Suppressor macrophage treated with lipopolysaccharide for 4 hours (primary cell): ENCODE results near the gene TMEM8B.
A peak's percentile ranks its signal among the peaks of the same experiment; 100 is the strongest.

Experiments used
- DNase-seq: peaks from one replicate; pipeline ENCODE4 v3.0.0-alpha.2; 2020

Gene TMEM8B

DNA sequence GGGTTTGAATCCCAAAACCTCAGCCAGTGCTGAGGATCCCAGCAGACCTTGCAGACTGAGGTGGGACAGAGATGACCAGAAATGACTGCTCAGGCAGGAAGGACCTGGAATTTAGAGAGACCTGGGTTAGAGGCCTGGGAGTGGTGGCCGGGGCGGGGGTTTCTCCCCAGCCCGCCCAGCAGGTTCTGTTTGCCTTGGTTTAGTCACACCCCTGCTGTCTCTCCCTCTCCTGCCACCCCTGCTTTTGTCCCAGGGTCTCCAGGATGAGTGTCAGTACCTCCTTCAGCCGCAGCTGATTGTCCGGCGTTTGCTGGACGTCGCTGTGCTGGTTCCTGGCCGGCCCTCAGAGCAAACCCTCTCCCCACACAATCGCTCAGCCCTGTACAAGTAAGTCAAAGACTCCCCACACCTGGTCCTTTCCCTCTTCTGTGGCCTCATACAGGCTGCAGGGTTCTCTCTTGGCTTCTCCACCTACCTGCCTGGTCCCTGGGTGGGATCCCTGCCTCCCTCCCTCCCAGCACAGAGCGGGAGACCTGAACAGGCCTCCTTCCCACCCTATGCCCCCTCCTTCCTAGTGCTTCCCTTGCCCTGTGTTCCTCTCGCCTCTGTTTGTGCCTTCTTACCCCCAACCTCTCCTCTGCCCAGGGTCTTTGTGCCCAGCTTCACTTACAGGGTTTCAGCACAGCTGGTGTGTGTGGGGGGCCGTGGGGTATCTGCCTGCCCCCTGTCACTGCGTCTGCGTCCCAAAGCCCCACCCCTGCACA, 12.0 kb downstream of the TMEM8B start:
- DNase-seq = no peak

DNA sequence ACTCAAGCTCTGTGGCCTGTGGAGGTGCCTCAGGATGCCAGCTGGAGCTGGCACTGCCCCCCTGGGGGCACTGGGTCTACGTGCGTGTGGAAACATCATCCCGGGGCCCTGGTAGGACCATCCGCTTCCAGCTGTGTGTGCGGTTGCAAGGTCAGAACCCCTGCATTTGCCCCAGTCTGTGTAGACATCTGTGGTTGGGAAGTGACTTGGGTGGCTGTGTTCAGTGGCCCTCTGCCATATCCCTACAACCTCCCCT, 12.5 kb downstream of the TMEM8B start:
- DNase-seq = no peak

DNA sequence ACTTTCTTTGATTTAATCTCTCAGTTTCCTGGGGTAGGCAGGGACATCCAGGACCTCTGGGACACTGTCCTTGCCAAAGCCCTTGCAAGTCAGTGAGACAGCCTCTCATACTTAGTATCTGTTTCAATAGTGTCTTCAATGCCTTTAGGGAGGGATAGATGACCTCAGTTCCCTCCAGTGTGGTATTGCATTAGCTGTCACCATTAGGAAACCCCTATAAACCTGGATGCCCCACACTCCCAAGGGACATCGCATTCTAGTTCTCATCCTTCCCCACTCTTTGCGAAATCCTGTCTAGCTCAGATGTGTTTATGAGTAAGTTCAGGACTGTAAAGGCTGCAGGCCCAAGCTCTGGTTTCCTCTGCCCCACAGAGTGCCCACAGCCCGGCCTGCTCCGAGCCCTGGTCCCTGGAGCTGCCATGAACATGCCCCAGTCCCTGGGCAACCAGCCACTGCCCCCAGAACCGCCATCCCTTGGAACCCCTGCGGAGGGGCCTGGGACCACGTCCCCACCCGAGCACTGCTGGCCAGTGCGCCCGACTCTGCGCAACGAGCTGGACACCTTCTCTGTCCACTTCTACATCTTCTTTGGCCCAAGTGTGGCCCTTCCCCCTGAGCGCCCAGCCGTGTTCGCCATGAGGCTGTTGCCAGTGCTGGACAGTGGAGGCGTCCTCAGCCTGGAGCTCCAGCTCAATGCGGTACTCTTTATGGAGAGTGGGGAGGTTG, 13.2 kb downstream of the TMEM8B start:
- DNase-seq = peak; percentile 66

DNA sequence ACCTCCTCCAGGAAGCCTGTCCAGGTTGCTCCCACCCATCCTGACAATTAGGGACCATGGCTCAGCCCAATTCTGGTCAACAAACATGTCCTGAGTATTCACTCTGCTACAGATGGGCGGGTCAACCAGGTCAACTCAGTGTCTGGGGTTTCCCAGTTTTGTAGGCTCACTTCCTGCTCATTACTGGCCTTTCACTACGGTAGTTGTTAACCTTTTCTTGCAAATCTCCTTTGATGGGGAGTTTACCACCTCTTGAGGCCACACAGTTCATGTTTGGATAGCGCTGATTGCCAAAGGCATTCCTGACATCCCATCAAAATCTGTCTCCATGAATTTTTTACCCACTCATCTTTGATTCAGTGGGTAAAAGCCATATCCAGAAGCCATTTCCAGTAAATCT, 13.8 kb downstream of the TMEM8B start:
- DNase-seq = peak; percentile 50

DNA sequence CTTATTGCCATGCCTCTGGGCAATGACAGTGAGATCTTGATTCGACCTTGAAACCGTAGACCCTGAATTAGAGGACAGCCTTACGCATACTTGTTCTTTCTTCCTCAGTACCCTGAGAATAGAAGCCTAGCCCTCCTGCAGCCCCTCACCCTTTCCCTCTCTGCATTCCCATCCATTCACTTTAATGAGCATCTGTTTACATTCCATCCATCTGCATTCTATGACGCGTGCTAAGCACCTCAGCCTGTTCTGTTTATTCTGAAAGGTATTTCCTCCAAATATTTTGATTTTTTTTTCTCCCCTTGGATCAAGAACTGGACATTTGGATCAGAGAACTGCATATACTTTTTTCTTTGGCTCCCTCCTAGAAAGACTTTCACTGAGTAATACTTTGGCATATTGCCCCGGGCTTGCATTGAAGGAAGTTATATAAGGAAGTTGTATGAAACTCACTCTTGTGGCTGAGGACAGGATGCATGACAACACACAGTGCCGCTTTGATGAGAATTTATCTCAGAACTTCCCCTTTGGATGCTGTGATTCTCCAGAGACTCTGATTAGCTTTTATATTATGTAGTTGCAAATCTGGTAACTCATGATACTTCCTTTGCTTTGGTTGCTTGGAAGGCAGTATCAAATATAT, 15.7 kb downstream of the TMEM8B start:
- peak; percentile 95 for DNase-seq

DNA sequence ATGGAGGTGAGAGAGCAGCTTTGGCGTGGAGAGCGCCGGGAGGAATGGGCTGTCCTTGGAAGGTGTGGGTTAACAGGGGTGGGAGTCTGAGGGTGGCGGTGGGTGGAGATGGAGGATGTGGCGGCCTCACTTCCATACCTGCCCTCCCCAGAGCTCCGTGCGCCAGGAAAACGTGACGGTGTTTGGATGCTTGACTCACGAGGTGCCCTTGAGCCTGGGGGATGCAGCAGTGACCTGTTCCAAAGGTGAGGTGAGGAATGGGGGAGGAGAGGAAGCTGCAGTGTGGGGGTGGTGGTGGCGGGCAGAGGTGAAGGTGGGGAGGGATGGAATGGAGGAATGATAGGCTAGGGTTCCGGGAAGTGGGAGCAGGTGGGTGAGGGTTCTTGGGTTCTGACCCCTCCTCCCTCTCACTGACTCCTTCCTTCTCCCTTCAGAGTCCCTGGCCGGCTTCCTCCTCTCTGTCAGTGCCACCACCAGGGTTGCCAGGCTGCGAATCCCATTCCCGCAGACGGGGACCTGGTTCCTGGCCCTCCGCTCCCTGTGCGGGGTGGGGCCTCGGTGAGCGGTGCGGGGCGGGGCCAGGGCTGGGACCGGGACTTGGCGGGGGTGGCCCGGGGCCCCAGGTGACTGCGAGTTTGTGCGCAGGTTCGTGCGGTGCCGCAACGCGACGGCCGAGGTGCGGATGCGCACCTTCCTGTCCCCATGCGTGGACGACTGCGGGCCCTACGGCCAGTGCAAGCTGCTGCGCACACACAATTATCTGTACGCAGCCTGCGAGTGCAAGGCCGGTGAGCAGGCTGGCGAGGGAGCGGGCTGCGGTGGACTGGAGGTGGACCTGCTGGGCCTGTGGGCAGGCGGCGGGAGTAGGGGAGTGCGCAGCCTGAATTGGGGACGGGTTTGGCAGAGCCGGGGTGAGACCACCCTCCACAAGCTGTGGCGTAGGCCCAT, 17.1 kb downstream of the TMEM8B start:
- DNase-seq = no peak

DNA sequence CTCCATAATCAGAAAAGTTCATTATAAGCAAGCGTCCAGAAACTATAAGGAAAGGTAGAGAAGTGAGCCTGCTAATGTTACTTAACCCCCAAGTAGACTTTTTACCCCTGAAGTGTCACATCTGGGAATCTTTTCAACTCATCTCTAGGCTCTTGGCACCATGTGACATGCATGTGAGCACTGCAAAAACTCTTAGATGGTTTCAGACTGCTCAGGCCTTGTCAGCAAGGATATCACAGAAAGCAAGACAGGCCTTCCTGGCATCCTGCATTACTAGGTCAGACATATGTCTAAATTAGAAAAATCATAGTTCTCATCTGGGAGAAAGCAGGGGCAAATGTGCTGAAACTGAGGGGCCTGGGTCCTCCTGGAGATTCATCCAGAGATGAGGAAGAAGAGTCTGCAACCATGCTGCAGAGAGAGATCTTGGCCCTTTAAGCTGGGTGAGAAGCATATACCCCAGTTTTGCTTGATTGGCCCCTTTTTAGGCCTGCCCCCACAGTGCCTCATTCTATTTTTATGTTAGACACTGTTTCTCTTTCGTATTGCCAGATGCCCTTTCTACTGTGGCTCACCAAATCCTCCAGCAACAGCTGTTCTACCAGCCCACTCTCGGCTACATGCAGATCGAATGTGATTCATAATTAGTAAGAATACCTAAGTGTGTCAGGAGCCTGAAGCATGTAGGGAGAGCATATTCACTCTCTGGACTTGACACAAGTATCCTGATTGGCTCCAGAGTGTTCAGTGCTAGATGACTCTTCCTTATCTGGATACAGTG, 19.0 kb downstream of the TMEM8B start:
- peak; percentile 37 for DNase-seq

DNA sequence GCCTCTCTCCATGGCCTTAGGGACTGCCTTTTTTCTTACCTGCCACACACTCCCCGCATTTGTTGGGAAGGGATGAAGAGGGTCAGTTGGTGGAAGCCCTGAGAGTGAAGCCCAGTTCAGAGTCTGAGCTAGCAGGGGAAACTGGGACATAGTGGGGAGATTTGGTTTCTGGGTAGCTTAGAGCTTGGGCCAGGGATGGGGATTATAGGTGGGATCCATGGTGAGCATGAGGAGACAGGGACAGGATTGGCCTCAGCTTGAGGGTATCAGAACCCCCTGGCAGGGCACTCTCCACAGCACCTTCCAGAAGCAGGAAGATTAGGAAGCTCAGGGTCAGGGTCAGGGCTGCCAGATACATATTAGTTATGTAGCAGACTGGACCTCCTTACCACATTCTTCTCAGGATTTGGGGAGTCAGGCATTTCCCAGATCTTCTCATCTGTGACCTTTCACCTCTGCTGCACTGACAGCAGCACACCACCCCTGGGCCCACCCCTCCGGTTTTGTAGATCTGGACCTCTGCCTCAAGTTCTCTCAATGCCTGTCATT, 23.3 kb downstream of the TMEM8B start:
- DNase-seq = no peak

DNA sequence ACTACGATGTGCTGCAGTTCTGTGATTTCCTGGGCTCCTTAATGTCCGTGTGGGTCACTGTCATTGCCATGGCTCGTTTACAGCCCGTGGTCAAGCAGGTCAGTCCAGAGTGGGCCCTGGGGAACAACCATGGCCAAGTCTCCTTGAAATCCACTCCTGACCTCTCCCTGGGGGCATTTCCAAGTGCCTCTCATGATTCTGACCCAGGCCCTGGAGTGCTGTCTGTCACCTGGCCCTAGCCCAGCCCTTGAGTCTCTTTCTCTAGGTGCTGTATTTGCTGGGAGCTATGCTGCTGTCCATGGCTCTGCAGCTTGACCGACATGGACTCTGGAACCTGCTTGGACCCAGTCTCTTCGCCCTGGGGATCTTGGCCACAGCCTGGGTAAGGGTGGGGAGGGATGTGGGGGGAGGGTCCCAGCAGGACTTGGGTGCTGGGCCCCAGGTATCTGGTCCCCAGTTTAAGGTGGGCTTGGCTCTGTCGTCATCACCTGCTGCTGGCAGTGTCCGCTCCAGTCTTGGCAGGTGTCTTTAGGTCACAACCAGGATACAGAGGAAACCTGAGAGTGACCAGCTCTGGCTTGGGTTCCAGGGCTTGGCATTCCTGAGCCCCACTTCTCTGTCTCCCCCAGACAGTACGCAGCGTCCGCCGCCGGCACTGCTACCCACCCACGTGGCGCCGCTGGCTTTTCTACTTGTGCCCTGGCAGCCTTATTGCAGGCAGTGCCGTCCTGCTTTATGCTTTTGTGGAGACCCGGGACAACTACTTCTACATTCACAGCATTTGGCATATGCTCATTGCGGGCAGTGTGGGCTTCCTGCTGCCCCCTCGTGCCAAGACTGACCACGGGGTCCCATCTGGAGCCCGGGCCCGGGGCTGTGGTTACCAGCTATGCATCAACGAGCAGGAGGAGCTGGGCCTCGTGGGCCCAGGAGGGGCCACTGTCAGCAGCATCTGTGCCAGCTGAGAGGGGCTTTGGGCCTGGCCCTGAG, 24.1 kb downstream of the TMEM8B start:
- DNase-seq = no peak

DNA sequence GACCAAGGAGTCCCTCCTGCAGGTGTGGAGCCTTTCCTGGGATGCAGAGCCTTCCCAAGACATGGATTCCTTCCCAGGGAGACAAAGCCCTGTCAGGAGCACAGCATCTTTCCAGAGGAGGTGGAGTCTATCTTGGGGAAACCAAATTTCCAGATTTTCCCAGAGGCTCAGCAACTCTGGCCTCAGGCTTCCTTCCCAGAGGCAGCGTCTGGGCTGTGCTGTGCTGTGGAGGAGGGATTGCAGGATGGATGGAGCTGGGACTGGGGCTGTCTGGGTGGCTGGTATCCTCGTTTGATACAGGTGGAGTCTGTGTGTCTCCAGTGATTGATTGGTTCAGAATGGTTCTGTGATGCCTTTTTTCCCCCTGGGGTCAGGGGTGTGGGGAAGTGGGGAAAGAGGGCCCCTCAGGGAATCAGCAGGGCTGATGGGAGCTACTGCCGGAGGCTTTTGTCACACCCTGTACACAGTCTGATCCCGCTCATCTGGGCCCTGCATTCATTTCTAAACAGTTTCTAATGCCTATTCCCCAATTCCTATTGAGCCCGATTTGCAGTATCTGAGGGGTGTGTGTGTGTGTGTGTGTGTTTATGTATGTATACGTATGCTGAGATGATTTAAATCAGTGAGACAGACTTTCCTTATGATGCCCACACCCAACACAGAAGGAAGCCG, 25.2 kb downstream of the TMEM8B start:
- no peak for DNase-seq

DNA sequence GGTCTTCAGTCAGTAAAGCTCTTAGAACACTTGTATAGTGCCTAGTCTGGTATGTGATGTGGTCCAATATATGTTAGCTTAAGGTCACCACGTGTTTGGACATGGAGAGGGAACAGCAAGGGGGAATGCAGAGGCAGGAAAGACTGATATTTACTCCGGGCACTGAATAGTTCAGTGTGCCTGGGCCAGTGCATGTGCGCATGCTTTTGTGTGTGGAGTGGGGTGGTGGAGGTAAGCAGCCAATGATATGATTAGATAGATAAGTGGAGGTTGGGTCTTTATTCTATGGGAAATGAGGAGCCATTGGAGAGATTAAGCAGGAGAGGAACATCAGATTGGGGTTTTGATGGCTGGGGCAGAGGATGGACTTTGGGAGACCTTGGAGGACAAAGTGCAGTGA, 27.2 kb downstream of the TMEM8B start:
- no peak for DNase-seq

DNA sequence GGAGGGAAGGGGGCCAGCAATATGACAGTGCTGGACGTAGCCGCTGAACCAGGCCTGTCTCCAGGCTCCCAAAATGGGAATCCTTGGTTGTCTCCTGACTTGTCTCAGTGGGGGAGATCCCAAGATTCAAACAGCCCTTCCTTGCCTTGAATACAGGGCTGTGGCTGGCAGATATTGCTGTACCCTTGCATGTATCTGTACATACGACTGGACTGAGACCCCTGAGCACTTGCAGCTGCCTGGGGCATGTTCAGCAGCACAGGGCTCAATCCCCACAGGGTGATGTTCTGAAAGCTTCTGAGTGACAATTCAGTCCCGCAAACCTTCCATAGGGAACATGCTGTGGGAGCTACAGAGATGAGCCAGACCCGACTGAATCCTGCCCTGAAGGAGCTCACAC, 27.9 kb downstream of the TMEM8B start:
- DNase-seq = no peak

DNA sequence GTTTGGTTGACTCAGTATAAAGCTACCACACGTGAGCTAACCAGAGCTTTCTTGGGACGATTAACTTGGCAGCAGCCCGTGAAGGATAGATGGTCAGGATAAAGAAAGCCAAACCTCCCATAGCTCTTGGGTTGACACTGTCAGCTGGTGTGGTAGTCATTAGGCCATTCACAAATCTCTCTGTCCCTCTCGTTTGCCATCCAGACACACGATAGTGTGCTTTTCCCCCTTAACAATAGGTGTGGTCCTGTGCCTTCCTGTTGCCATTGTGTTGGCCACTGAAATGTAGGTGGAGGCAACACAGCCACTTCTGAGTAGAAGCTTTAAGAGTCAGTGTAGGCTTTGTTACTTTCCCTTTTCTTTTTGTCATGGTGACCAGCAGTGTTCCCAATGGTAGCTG, 29.4 kb downstream of the TMEM8B start:
- no peak for DNase-seq

DNA sequence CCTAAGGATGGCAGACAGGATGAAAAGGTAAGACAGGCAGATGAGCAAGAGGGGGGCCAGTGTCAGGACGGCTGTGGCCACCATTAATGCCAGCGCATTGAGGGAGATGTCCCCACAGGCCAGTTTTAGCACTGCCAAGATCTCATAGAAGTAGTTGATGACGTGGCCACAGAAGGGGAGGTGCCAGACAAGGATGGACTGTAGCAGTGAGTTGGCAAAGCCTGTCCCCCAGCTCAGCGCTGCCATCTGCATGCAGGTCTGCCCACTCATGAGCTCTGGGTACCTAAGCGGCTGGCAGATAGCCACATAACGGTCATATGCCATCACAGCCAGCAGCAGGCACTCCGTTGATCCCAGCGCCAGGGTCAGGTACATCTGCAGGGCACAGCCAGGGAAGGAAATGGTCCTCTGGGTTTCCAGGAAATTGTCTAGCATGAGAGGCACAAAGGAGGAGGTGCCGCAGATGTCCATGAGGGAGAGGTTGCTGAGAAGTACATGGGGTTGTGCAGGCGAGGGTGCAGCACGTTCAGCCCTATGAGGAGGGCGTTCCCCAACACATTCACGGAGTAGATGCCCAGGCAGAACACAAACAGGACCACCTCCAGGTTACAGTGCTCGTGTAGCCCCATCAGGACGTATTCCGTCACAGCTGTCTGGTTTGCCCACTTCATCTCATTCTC, 30.4 kb downstream of the TMEM8B start:
- no peak for DNase-seq

DNA sequence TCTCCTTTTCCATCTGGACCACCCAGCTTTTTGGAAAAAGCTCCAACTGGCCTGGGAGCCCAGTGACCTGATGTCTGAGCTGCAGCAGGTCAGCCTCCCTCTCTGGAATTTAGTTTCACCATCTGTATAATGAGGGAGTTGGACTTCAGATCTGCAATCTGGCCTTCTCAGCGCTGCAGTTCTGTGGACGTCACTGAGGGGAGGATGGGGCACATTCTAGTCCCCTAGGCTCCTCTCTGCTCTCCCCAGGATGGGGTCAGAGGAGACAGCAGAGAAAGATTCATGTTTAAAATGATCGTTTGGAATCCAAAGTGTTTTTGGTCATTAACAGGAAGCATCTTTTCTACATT, 30.9 kb downstream of the TMEM8B start:
- DNase-seq = no peak

DNA sequence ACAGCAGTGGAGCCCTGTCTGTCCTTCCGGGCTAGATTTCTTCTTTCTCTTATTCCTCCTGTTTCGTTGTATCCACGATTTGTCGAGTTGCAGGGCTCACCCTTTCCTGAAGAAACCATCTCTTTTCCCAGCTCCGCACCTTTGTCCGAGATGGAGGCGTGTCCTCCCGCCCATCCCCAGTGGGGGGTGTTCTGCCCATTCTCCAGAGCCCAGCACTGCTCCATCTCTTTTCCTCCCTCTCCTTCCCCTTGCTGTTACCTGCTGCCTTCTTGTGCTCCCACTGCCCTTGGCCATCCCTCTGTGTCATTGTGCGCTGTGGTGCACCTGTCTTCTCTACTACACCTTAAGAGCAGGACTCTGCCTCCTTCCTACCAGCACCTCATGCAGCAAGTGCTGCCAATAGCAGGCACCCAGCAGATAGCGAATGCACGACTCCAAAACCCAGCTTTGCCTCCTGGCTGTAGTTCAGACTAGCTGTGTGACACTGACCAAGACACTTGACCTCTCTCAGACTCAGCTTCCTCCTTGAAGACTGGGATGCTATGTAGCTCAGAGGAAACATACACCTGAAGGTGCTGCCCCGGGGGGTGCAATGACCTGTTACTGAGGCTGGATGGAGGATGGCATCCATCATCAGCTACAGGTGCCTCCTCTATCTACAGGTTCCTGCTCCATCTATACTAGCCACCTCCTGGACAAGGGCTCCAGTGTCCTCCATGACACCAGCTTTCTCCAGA, 32.3 kb downstream of the TMEM8B start:
- DNase-seq = no peak

DNA sequence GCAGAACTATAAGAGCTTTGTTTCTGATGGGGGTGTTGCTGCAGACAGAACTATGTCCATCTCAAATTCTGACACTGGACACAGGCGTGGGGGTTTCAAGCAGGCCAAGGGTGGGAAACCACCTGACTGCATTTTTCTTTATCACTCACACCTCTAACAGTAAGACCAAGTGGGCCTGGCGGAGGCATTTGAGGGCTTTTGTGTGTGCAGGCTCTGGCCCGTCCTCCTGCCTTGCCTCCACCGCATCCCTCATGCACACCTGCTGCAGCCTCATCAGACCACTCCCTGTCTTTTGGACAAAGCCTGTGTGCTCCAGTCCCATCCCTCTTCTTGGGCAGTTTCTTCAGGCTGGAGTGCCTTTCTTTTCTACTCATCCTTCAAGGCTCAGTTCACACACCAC, 33.3 kb downstream of the TMEM8B start:
- no peak for DNase-seq

DNA sequence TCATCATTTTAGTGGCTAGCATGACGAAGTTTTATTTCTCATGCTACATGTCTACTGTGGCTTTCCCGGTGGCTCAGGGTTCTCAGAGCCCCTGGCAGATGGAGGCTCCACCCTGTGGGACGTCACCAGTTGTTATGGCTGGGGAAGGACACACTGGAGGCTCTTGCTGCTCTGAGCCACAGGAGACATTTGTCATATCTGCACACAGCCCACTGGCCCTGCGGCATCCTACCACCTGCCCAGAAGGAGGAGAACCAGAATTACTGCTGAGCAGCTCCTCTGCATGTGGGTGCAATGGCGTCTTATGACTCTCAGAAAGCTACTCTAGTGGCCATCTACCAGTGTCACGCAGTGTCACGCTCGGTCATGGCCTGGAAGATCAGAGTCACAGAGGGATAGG, 34.6 kb downstream of the TMEM8B start:
- DNase-seq = no peak

DNA sequence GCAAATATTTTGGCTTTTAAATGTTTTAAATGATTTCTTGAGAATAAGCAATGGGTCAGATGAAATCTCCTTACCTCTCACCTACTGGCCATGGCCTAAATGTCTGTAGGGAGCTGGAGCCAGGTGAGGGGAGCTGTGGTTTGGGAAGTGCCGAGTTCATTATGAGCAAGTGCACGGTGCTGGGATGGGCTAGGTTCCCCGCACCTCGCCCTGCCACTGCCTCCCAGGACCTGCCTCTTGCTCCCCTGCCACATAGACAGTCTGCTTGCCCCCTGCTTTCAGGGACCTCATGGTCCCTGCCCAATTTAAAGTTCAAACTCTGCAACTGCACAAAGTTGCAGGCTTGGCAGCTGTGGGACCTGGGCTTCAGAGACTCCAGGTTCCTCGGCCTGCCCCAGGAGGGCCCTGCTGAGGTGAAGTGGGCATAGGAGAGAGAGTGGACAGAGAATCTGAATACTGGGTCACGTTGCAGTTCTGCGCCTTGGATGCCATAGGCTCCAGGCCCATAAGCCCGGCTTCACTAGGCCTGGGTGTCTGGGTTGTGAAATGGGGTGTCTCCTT, 35.7 kb downstream of the TMEM8B start:
- DNase-seq = no peak
